Urinary bladder (tissue), 4 donors: ENCODE measurements around the gene PTGDS. TPM values are rescaled to one million over a fixed set of nuclear protein-coding genes. Genes with fewer than 3 reads are reported as not detected.
A peak's percentile ranks its signal among the peaks of the same experiment; 100 is the strongest.

Experiments
- DNase-seq: peaks from one replicate; pipeline ENCODE4 v3.0.0-alpha.2; 2015; ENCODE audit errors: extremely low spot score
- H3K27ac ChIP-seq: one replicate; pipeline ENCODE4 v1.5.1; 2013; ENCODE audit warnings: low read depth, mild to moderate bottlenecking, moderate library complexity
- H3K36me3 ChIP-seq: one replicate; pipeline ENCODE4 v1.6.1; 2013; ENCODE audit warnings: mild to moderate bottlenecking, moderate library complexity; ENCODE audit not compliant: insufficient read depth
- H3K4me1 ChIP-seq: one replicate; pipeline ENCODE4 v1.6.1; 2013; ENCODE audit warnings: mild to moderate bottlenecking, moderate library complexity; ENCODE audit not compliant: insufficient read depth
- H3K4me3 ChIP-seq: one replicate; pipeline ENCODE4 v1.5.1; 2013; ENCODE audit warnings: low read depth, low read length
- WGBS: extraction: QIAGEN DNeasy Blood & Tissue Kit; methylation state at CpG from one replicate; pipeline ENCODE4 v1.1.7; 2013; 5-methylcytosine and 5-hydroxymethylcytosine counted together
- polyA plus RNA-seq: library from polyadenylated mRNA; stranded (reverse); fragments of 200-250 nt; gene quantifications from one replicate; pipeline ENCODE4 v1.2.3, GENCODE V29; 2013
- total RNA-seq: library from RNA; depleted of rRNA; stranded (reverse); fragments of >200 nt; gene quantifications from one replicate; pipeline ENCODE4 v1.2.3, GENCODE V29; 2014
- donor health status: healthy with polysubstance abuse.
- donor health status: healthy.

PTGDS gene
- total and polyA plus RNA-seq, 2 donors, result 3.3 to 71.8 TPM

- Histone ChIP-seq H3K36me3 (no peaks in the 10 kb centered on the region), H3K4me1 (no peaks in the 10 kb centered on the region), H3K27ac (no peak overlapping the region), H3K4me3 (peak overlapping the region; percentile 27)
- no peak for DNase-seq
- whole genome bisulfite sequencing, result 3% methylated on average over 78 of the region's 78 CpGs
Observed at GRCh38 chr9:136978073-136978864, 965 bp downstream of the PTGDS start.

GRCh38 chr9:136978865-136979544 is 1.7 kb downstream of the PTGDS start:
- no peak overlapping the region for H3K4me3 ChIP-seq
- H3K27ac ChIP-seq, result no peak overlapping the region
- H3K36me3 ChIP-seq, result no peaks in the 10 kb centered on the region
- WGBS, result 52% methylated on average over 41 of the region's 41 CpGs
- no peak for DNase-seq
- H3K4me1 ChIP-seq, result no peaks in the 10 kb centered on the region

GRCh38 chr9:136979769-136980587 is 2.7 kb downstream of the PTGDS start:
- 89% methylated on average over 26 of the region's 26 CpGs for WGBS
- H3K27ac ChIP-seq, result no peak overlapping the region
- H3K36me3 ChIP-seq, result no peaks in the 10 kb centered on the region
- DNase-seq, result no peak
- H3K4me3 ChIP-seq, result no peak overlapping the region
- no peaks in the 10 kb centered on the region for H3K4me1 ChIP-seq

GRCh38 chr9:136980669-136981478 is 3.6 kb downstream of the PTGDS start:
- Histone ChIP-seq H3K4me3 (no peak overlapping the region), H3K4me1 (no peaks in the 10 kb centered on the region), H3K27ac (no peak overlapping the region), H3K36me3 (no peaks in the 10 kb centered on the region)
- 88% methylated on average over 16 of the region's 16 CpGs for WGBS
- no peak for DNase-seq

GRCh38 chr9:136981588-136982231 is 4.4 kb downstream of the PTGDS start:
- no peak for DNase-seq
- Histone ChIP-seq H3K36me3 (no peaks in the 10 kb centered on the region), H3K4me3 (no peak overlapping the region), H3K27ac (no peak overlapping the region), H3K4me1 (no peaks in the 10 kb centered on the region)
- WGBS, result 48% methylated on average over 17 of the region's 17 CpGs

GRCh38 chr9:136982232-136983051 is 5.1 kb downstream of the PTGDS start, which contains the start of gene LCNL1:
LCNL1 (plus strand) TSS chr9:136982993; CDS start chr9:136983587, 594 bp downstream.
- Histone ChIP-seq H3K4me1 (no peaks in the 10 kb centered on the region), H3K27ac (no peak within 1 kb of the TSS), H3K4me3 (no peak within 1 kb of the TSS), H3K36me3 (no peaks in the 10 kb centered on the region)
- no peak for DNase-seq
- WGBS, result 82% methylated on average over 18 of the region's 18 CpGs

- Histone ChIP-seq H3K4me1 (no peaks in the 10 kb centered on the region), H3K36me3 (no peaks in the 10 kb centered on the region), H3K4me3 (no peak overlapping the region), H3K27ac (no peak overlapping the region)
- 87% methylated on average over 9 of the region's 9 CpGs for WGBS
- no peak for DNase-seq
Observed at GRCh38 chr9:136983167-136983566, 5.9 kb downstream of the PTGDS start.

GRCh38 chr9:136983656-136984314 is 6.5 kb downstream of the PTGDS start:
- DNase-seq, result no peak
- H3K27ac ChIP-seq, result no peak overlapping the region
- no peaks in the 10 kb centered on the region for H3K4me1 ChIP-seq
- no peaks in the 10 kb centered on the region for H3K36me3 ChIP-seq
- no peak overlapping the region for H3K4me3 ChIP-seq
- WGBS, result 81% methylated on average over 11 of the region's 11 CpGs

- no peak for DNase-seq
- H3K4me3 ChIP-seq, result no peak overlapping the region
- 49% methylated on average over 29 of the region's 29 CpGs for WGBS
Observed at GRCh38 chr9:136984464-136985026, 7.2 kb downstream of the PTGDS start.

GRCh38 chr9:136985027-136985602 is 7.8 kb downstream of the PTGDS start:
- WGBS, result 10% methylated on average over 48 of the region's 48 CpGs
- Histone ChIP-seq H3K27ac (no peak overlapping the region), H3K36me3 (no peaks in the 10 kb centered on the region), H3K4me3 (no peak overlapping the region), H3K4me1 (no peaks in the 10 kb centered on the region)
- no peak for DNase-seq

More at GRCh38 chr9:136984464-136985026, 7.2 kb downstream of the PTGDS start:
- no peaks in the 10 kb centered on the region for H3K4me1 ChIP-seq
- H3K27ac ChIP-seq, result no peak overlapping the region
- no peaks in the 10 kb centered on the region for H3K36me3 ChIP-seq

- no peaks in the 10 kb centered on the region for H3K4me1 ChIP-seq
- no peaks in the 10 kb centered on the region for H3K36me3 ChIP-seq
- H3K27ac ChIP-seq, result no peak overlapping the region
- 16% methylated on average over 33 of the region's 33 CpGs for WGBS
- H3K4me3 ChIP-seq, result no peak overlapping the region
- DNase-seq, result no peak
Observed at GRCh38 chr9:136985853-136986252, 8.5 kb downstream of the PTGDS start.
